ENCODE results near the gene LITAF. TPM values are rescaled to one million over a fixed set of nuclear protein-coding genes. Genes with fewer than 3 reads are reported as not detected.
A peak's percentile ranks its signal among the peaks of the same experiment; 100 is the strongest.
"Not testable (repeated sequence)": the region's sequence is repeated elsewhere in the genome, so short reads cannot be mapped to it uniquely, and the experiment has no call there.

The LITAF gene
- polyA plus RNA-seq, 3 donors = 67.9 to 118 (median 69.0) TPM

DNA sequence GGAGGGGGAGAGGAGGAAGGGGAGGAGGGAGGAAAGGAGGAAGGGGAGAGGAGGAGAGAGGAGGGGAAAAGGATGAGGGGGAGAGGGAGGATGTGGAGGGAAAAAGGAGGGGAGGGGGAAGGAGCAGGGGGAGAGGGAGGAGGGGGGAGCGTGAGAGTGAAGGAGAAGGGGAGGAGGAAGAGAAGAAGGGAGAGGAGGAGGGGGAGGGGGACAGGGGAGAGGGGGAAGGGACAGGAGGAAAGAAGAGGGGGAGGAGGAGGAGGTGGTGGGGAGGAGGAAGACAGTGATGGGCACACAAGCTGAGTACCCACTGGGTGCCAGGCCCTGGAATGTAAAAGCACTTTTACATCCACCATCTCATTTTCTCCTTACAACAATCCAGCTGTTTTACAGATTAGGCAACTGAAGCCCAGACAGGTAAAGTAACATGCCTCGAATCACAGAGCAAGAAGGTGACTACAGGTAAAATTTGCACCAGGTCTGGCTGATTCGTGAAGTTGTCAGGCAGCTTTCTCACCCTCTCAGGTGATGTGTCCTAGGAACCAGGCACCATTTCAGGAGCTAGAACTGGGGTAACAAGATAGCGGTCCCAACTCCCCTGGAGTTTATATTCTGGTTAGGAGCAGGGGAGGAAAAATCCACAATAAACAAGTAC lies 10.0 kb upstream of the LITAF start:
- peak overlapping the region; percentile 89 to 93 for H3K27ac ChIP-seq (ENCODE audit: low read depth in 1 of 2, low read length in 2 of 2)
- Mint-ChIP-seq H3K36me3 (peaks cover 0 to 4% of the 10 kb centered on the region in 2 donors), H3K4me1 (peaks cover 43% of the 10 kb centered on the region), H3K9me3 (no peaks in the 10 kb centered on the region), H3K27me3 (ENCODE audit: low read depth in 3 of 3) (peaks cover 0 to 11% (median 6%) of the 10 kb centered on the region in 3 donors), H3K4me3 (peak overlapping the region in 1 of 2 donors; percentile 34), H3K27ac (peak overlapping the region; percentile 97 to 100 (median 99))
- WGBS (ENCODE audit: insufficient coverage) = 68% methylated on average over 2 of the region's 4 CpGs
- peak in 1 of 3 donors; percentile 21 for DNase-seq
- H3K27me3 ChIP-seq (ENCODE audit: control insufficient read depth in 2 of 2, insufficient read depth in 2 of 2, low read length in 2 of 2) = no peaks in the 10 kb centered on the region
- no peaks in the 10 kb centered on the region for H3K36me3 ChIP-seq (replicated peaks in 1 of 2; ENCODE audit: control insufficient read depth in 1 of 2, insufficient read depth in 2 of 2, low read length in 2 of 2)
- no peak overlapping the region for H3K9ac ChIP-seq (ENCODE audit: insufficient read depth, low read length, poor library complexity, severe bottlenecking)
- no peaks in the 10 kb centered on the region for H3K9me3 ChIP-seq (replicated peaks in 1 of 2; ENCODE audit: control insufficient read depth in 1 of 2, insufficient read depth in 1 of 2, low read length in 2 of 2)
- H3K4me1 ChIP-seq (ENCODE audit: control insufficient read depth in 1 of 2, insufficient read depth in 2 of 2, low read length in 2 of 2) = peaks cover 42 to 47% of the 10 kb centered on the region in 2 donors
- TF ChIP-seq, protein P1, sequence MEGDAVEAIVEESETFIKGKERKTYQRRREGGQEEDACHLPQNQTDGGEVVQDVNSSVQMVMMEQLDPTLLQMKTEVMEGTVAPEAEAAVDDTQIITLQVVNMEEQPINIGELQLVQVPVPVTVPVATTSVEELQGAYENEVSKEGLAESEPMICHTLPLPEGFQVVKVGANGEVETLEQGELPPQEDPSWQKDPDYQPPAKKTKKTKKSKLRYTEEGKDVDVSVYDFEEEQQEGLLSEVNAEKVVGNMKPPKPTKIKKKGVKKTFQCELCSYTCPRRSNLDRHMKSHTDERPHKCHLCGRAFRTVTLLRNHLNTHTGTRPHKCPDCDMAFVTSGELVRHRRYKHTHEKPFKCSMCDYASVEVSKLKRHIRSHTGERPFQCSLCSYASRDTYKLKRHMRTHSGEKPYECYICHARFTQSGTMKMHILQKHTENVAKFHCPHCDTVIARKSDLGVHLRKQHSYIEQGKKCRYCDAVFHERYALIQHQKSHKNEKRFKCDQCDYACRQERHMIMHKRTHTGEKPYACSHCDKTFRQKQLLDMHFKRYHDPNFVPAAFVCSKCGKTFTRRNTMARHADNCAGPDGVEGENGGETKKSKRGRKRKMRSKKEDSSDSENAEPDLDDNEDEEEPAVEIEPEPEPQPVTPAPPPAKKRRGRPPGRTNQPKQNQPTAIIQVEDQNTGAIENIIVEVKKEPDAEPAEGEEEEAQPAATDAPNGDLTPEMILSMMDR (IDR thresholded peaks at IDR 0.05) = no peak
- H3K4me3 ChIP-seq (replicated peaks in 1 of 3; ENCODE audit: low read depth in 2 of 3, low read length in 3 of 3) = no peak overlapping the region
- intact Hi-C loops (cut with micrococcal nuclease) = loop anchor here in 1 of 2 donors (5.0 kb wide), 1 partner anchor 46 kb away; no protein-coding TSS in a partner anchor
- H2AFZ ChIP-seq (ENCODE audit: insufficient read depth, low read depth, low read length, poor library complexity, severe bottlenecking) = no peak overlapping the region
- no peaks in the 10 kb centered on the region for H3K79me2 ChIP-seq (ENCODE audit: insufficient read depth, low read length)
- no peaks in the 10 kb centered on the region for H4K20me1 ChIP-seq (ENCODE audit: insufficient read depth, low read length)
- no peak overlapping the region for H3K4me2 ChIP-seq (replicated peaks; ENCODE audit: extremely low read depth, low read length, poor library complexity, severe bottlenecking)

DNA sequence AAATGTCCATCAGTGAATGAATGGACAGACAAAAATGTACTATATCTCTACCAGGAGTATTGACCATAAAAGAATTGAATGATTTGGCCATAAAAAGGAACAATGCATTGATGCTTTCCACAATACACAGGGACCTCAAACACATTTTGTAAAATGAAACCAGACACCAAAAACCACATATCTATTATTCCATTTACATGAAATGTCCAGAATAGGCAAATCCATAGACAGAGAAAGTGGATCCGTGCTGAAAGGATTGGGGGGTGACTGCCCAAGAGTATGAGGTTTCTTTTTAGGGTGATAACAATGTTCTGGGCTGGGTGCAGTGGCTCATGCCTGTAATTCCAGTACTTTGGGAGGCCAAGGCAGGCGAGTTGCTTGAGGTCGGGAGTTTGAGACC lies 6.9 kb upstream of the LITAF start:
- no peaks in the 10 kb centered on the region for H3K36me3 ChIP-seq (replicated peaks in 1 of 2; ENCODE audit: control insufficient read depth in 1 of 2, insufficient read depth in 2 of 2, low read length in 2 of 2)

DNA sequence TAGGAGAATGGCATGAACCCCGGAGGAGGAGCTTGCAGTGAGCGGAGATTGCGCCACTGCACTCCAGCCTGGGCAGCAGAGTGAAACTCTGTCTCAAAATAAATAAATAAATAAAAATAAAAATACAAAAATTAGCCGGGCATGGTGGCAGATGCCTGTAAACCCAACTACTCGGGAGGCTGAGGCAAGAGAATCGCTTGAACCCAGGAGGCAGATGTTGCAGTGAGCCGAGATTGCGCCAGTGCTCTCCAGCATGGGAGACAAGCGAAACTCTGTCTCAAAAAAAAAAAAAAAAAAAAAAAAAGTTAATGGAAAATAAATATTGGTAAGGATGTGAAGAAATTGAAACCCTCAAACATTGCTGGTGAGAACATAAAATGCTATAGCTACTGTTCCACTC lies 6.4 kb upstream of the LITAF start:
- H3K27ac ChIP-seq (ENCODE audit: low read depth in 1 of 2, low read length in 2 of 2); H4K20me1 ChIP-seq (ENCODE audit: insufficient read depth, low read length); intact Hi-C loops (cut with micrococcal nuclease); H3K9me3 Mint-ChIP-seq; DNase-seq; H3K9me3 ChIP-seq (replicated peaks in 1 of 2; ENCODE audit: control insufficient read depth in 1 of 2, insufficient read depth in 1 of 2, low read length in 2 of 2); H3K4me3 Mint-ChIP-seq; H3K36me3 ChIP-seq (replicated peaks in 1 of 2; ENCODE audit: control insufficient read depth in 1 of 2, insufficient read depth in 2 of 2, low read length in 2 of 2); H3K27me3 ChIP-seq (ENCODE audit: control insufficient read depth in 2 of 2, insufficient read depth in 2 of 2, low read length in 2 of 2); H3K36me3 Mint-ChIP-seq; H2AFZ ChIP-seq (ENCODE audit: insufficient read depth, low read depth, low read length, poor library complexity, severe bottlenecking); H3K4me2 ChIP-seq (replicated peaks; ENCODE audit: extremely low read depth, low read length, poor library complexity, severe bottlenecking); H3K27ac Mint-ChIP-seq; H3K79me2 ChIP-seq (ENCODE audit: insufficient read depth, low read length); H3K9ac ChIP-seq (ENCODE audit: insufficient read depth, low read length, poor library complexity, severe bottlenecking); H3K4me3 ChIP-seq (replicated peaks in 1 of 3; ENCODE audit: low read depth in 2 of 3, low read length in 3 of 3): not testable (repeated sequence)
- H3K27me3 Mint-ChIP-seq (ENCODE audit: low read depth in 3 of 3) = peaks cover 1 to 20% (median 9%) of the 10 kb centered on the region in 3 donors
- WGBS (ENCODE audit: insufficient coverage) = no CpG with 5 or more reads among the region's 9 CpGs
- peaks cover 31% of the 10 kb centered on the region for H3K4me1 Mint-ChIP-seq
- H3K4me1 ChIP-seq (ENCODE audit: control insufficient read depth in 1 of 2, insufficient read depth in 2 of 2, low read length in 2 of 2) = peaks cover 25 to 31% of the 10 kb centered on the region in 2 donors

More for the DNA sequence above, 6.9 kb upstream of the LITAF start:
- intact Hi-C loops (cut with micrococcal nuclease) = no loop called here
- Histone ChIP-seq H3K4me3 (replicated peaks in 1 of 3; ENCODE audit: low read depth in 2 of 3, low read length in 3 of 3) (no peak overlapping the region), H3K4me2 (replicated peaks; ENCODE audit: extremely low read depth, low read length, poor library complexity, severe bottlenecking) (no peak overlapping the region), H3K4me1 (ENCODE audit: control insufficient read depth in 1 of 2, insufficient read depth in 2 of 2, low read length in 2 of 2) (peaks cover 29 to 33% of the 10 kb centered on the region in 2 donors), H3K9me3 (replicated peaks in 1 of 2; ENCODE audit: control insufficient read depth in 1 of 2, insufficient read depth in 1 of 2, low read length in 2 of 2) (no peaks in the 10 kb centered on the region), H4K20me1 (ENCODE audit: insufficient read depth, low read length) (no peaks in the 10 kb centered on the region), H3K9ac (ENCODE audit: insufficient read depth, low read length, poor library complexity, severe bottlenecking) (no peak overlapping the region), H2AFZ (ENCODE audit: insufficient read depth, low read depth, low read length, poor library complexity, severe bottlenecking) (no peak overlapping the region), H3K27me3 (ENCODE audit: control insufficient read depth in 2 of 2, insufficient read depth in 2 of 2, low read length in 2 of 2) (no peaks in the 10 kb centered on the region), H3K27ac (ENCODE audit: low read depth in 1 of 2, low read length in 2 of 2) (no peak overlapping the region), H3K79me2 (ENCODE audit: insufficient read depth, low read length) (no peaks in the 10 kb centered on the region)
- Mint-ChIP-seq H3K4me3 (no peak overlapping the region), H3K4me1 (peaks cover 33% of the 10 kb centered on the region), H3K27me3 (ENCODE audit: low read depth in 3 of 3) (peaks cover 1 to 16% (median 11%) of the 10 kb centered on the region in 3 donors), H3K36me3 (no peaks in the 10 kb centered on the region), H3K27ac (no peak overlapping the region), H3K9me3 (no peaks in the 10 kb centered on the region)
- no CpG with 5 or more reads among the region's 3 CpGs for WGBS (ENCODE audit: insufficient coverage)
- DNase-seq = no peak
- TF ChIP-seq, protein P1 (IDR thresholded peaks at IDR 0.05) = no peak

Data from CD14-positive monocyte (primary cell).